GM23338 (cell line): ENCODE measurements around the gene KCNT2. TPM values are rescaled to one million over a fixed set of nuclear protein-coding genes. Genes with fewer than 3 reads are reported as not detected.

ENCODE experiments used
- ATAC-seq: fragments of 200-7000 bp; cut with Tn5 transposase; 3 replicates; pipeline ENCODE4 v1.9.1; 2020
- DNase-seq: peaks from one replicate; pipeline ENCODE4 v3.0.0-alpha.2; 2015; ENCODE audit warnings: low spot score
- H2AFZ ChIP-seq: fragments of 200-600 bp; sonication (generic); 2 replicates; pipeline ENCODE4 v1.8.0; 2016; ENCODE audit warnings: antibody characterized with exemption, mild to moderate bottlenecking, moderate library complexity
- H3F3A ChIP-seq: fragments of 200-600 bp; sonication (generic); replicated peaks from 2 replicates; pipeline ENCODE4 v1.8.0; 2017; ENCODE audit warnings: antibody characterized with exemption, mixed run types, low read depth
- H3K27ac ChIP-seq: fragments of 200-600 bp; sonication (generic); 2 replicates; pipeline ENCODE4 v1.6.1; 2016; ENCODE audit warnings: low read depth
- H3K27me3 ChIP-seq: fragments of 200-600 bp; sonication (generic); 2 replicates; pipeline ENCODE4 v1.8.0; 2016; ENCODE audit warnings: mild to moderate bottlenecking, mixed run types, moderate library complexity; ENCODE audit not compliant: insufficient read depth
- H3K36me3 ChIP-seq: fragments of 200-600 bp; sonication (generic); 2 replicates; pipeline ENCODE4 v1.8.0; 2016; ENCODE audit warnings: mild to moderate bottlenecking; ENCODE audit not compliant: insufficient read depth
- H3K4me1 ChIP-seq: fragments of 200-600 bp; sonication (generic); 2 replicates; pipeline ENCODE4 v1.8.0; 2016; ENCODE audit warnings: mild to moderate bottlenecking, moderate library complexity; ENCODE audit not compliant: insufficient read depth
- H3K4me2 ChIP-seq: fragments of 200-600 bp; sonication (generic); 2 replicates; pipeline ENCODE4 v1.7.1; 2017; ENCODE audit warnings: mixed run types
- H3K4me3 ChIP-seq: fragments of 200-600 bp; sonication (generic); 2 replicates; pipeline ENCODE4 v1.6.1; 2016; ENCODE audit warnings: mixed run types
- H3K79me2 ChIP-seq: fragments of 200-600 bp; sonication (generic); replicated peaks from 2 replicates; pipeline ENCODE4 v1.8.0; 2017; ENCODE audit warnings: mild to moderate bottlenecking; ENCODE audit not compliant: insufficient read depth
- H3K9me2 ChIP-seq: fragments of 200-600 bp; sonication (generic); 2 replicates; pipeline ENCODE4 v1.8.0; 2017; ENCODE audit not compliant: insufficient read depth
- H4K20me1 ChIP-seq: fragments of 200-600 bp; sonication (generic); replicated peaks from 2 replicates; pipeline ENCODE4 v1.8.0; 2017; ENCODE audit warnings: mild to moderate bottlenecking; ENCODE audit not compliant: insufficient read depth
- H3K27ac Mint-ChIP-seq: 2 replicates; pipeline ENCODE4 v1.8.0; 2020; ENCODE audit warnings: inconsistent platforms, mild to moderate bottlenecking, moderate library complexity, mixed read lengths
- H3K27me3 Mint-ChIP-seq: 3 replicates; pipeline ENCODE4 v1.8.0; 2022; ENCODE audit warnings: low read depth, mild to moderate bottlenecking, moderate library complexity, mixed read lengths, inconsistent platforms; ENCODE audit not compliant: insufficient read depth, poor library complexity
- H3K36me3 Mint-ChIP-seq: 3 replicates; pipeline ENCODE4 v1.8.0; 2021; ENCODE audit warnings: low read depth, mild to moderate bottlenecking, inconsistent platforms, moderate library complexity, mixed read lengths
- H3K4me1 Mint-ChIP-seq: 3 replicates; pipeline ENCODE4 v1.8.0; 2020; ENCODE audit warnings: mild to moderate bottlenecking, inconsistent platforms, mixed read lengths
- H3K4me3 Mint-ChIP-seq: 3 replicates; pipeline ENCODE4 v1.8.0; 2021; ENCODE audit warnings: moderate library complexity, mild to moderate bottlenecking, inconsistent platforms, mixed read lengths
- H3K9me3 Mint-ChIP-seq: 3 replicates; pipeline ENCODE4 v1.8.0; 2020; ENCODE audit warnings: moderate library complexity, mild to moderate bottlenecking, inconsistent platforms, mixed read lengths
- CREB1 ChIP-seq: fragments of 250-450 bp; sonication (Bioruptor Pico); IDR thresholded peaks from 2 replicates; pipeline ENCODE4 v1.5.0; 2020; ENCODE audit warnings: low read depth, mild to moderate bottlenecking, moderate library complexity
- CTCF ChIP-seq, 2 experiments: fragments of 200-600 bp in 1 of 2; sonication (generic) in 1 of 2; conservative IDR thresholded peaks; 2 replicates each; pipeline versions ENCODE4 v1.5.1 to v1.6.1; 2016 to 2017; ENCODE audit warnings: antibody characterized with exemption in 2 of 2, low read depth in 2 of 2, mild to moderate bottlenecking in 2 of 2, moderate library complexity in 1 of 2
- EZH2 ChIP-seq: fragments of 200-600 bp; sonication (generic); IDR thresholded peaks from one replicate; pipeline ENCODE4 v1.8.0; 2017; ENCODE audit warnings: antibody characterized with exemption, mild to moderate bottlenecking, low read depth; ENCODE audit not compliant: unreplicated experiment
- EZH2phosphoT487 ChIP-seq: fragments of 200-600 bp; sonication (generic); IDR thresholded peaks from one replicate; pipeline ENCODE4 v1.8.1; 2018; ENCODE audit warnings: antibody characterized with exemption; ENCODE audit not compliant: unreplicated experiment
- STAT1 ChIP-seq: IDR thresholded peaks from one replicate; pipeline ENCODE4 v1.6.1; 2016; ENCODE audit warnings: antibody characterized with exemption; ENCODE audit not compliant: unreplicated experiment
- ZNF114 ChIP-seq: fragments of 250-450 bp; sonication (Bioruptor Pico); IDR thresholded peaks from 2 replicates; pipeline ENCODE4 v1.5.0; 2020; ENCODE audit warnings: mild to moderate bottlenecking, moderate library complexity
- polyA plus RNA-seq: library from polyadenylated mRNA; unstranded; fragments of >200 nt; fragmentation: Nextera tagmentation; extraction: Ambion mirVana; gene quantifications from 2 replicates; pipeline ENCODE4 v1.2.1, GENCODE V29; 2016
- total RNA-seq: library from RNA; depleted of rRNA; stranded (reverse); fragments of >200 nt; shearing (Covaris generic); gene quantifications from 2 replicates; pipeline ENCODE4 v1.2.3, GENCODE V29; 2014

The KCNT2 gene
- total and polyA plus RNA-seq, 2 experiments from 2014 or later = 5.4 to 13.4 TPM

- TF ChIP-seq CTCF (conservative IDR thresholded peaks at IDR 0.05; ENCODE audit: low read depth in 2 of 2) (no peak), ZNF114 (CRISPR knock-in tag) (no peak), EZH2 (no peak)
Observed at GRCh38 chr1:196486346-196486745, 121.9 kb downstream of the KCNT2 start (continued).

- no peak overlapping the region for H3K27ac Mint-ChIP-seq
- no peak for TF ChIP-seq EZH2phosphoT487
Observed at GRCh38 chr1:196481616-196482015, 126.6 kb downstream of the KCNT2 start.

GRCh38 chr1:196477262-196477661 lies 131.0 kb downstream of the KCNT2 start:
- H3K9me2 ChIP-seq = no peaks in the 10 kb centered on the region
- no peak overlapping the region for H3K27ac ChIP-seq
- ATAC-seq = no peak
- TF ChIP-seq STAT1 (no peak), CTCF (conservative IDR thresholded peaks at IDR 0.05; ENCODE audit: low read depth in 2 of 2) (0 out of 4 replicates have a peak, but pooled peaks of 1 of the 2 experiments have one; percentile 13), ZNF114 (CRISPR knock-in tag) (no peak), CREB1 (CRISPR knock-in tag) (no peak)
- H3K4me2 ChIP-seq = no peak overlapping the region
- peaks cover 9% of the 10 kb centered on the region; the same call in 2 of the 3 replicates for H3K36me3 Mint-ChIP-seq
- H3K27me3 ChIP-seq = no peaks in the 10 kb centered on the region
- H3F3A ChIP-seq = no peaks in the 10 kb centered on the region
- H3K36me3 ChIP-seq = no peaks in the 10 kb centered on the region
- H3K4me1 ChIP-seq = no peaks in the 10 kb centered on the region
- DNase-seq = no peak
- H3K4me3 ChIP-seq = no peak overlapping the region
- H3K79me2 ChIP-seq = no peaks in the 10 kb centered on the region
- no peaks in the 10 kb centered on the region; the same call in 1 of the 2 replicates for H4K20me1 ChIP-seq
- H3K4me1 Mint-ChIP-seq = no peaks in the 10 kb centered on the region
- H3K27ac Mint-ChIP-seq = no peak overlapping the region; the same call in 1 of the 2 replicates
- no peak overlapping the region for H3K4me3 Mint-ChIP-seq
- H2AFZ ChIP-seq = no peak overlapping the region
- no peaks in the 10 kb centered on the region for H3K9me3 Mint-ChIP-seq
- no peaks in the 10 kb centered on the region for H3K27me3 Mint-ChIP-seq

More at GRCh38 chr1:196481616-196482015, 126.6 kb downstream of the KCNT2 start:
- no peak overlapping the region for H2AFZ ChIP-seq
- no peaks in the 10 kb centered on the region for H3K79me2 ChIP-seq
- no peaks in the 10 kb centered on the region for H3K27me3 ChIP-seq
- no peak overlapping the region for H3K4me3 Mint-ChIP-seq
- H3K27ac ChIP-seq = no peak overlapping the region
- DNase-seq = no peak
- H3K4me1 ChIP-seq = no peaks in the 10 kb centered on the region
- H3K4me2 ChIP-seq = no peak overlapping the region
- H3K27me3 Mint-ChIP-seq = no peaks in the 10 kb centered on the region
- no peaks in the 10 kb centered on the region for H3K9me3 Mint-ChIP-seq
- no peak overlapping the region for H3K4me3 ChIP-seq
- no peaks in the 10 kb centered on the region for H3F3A ChIP-seq
- ATAC-seq = no peak
- H4K20me1 ChIP-seq = no peaks in the 10 kb centered on the region; the same call in 1 of the 2 replicates
- peaks cover 20% of the 10 kb centered on the region; the same call in 2 of the 3 replicates for H3K36me3 Mint-ChIP-seq
- no peaks in the 10 kb centered on the region for H3K4me1 Mint-ChIP-seq
- H3K36me3 ChIP-seq = no peaks in the 10 kb centered on the region
- no peaks in the 10 kb centered on the region for H3K9me2 ChIP-seq
